Neural cell (in vitro differentiated cells): ENCODE data around the gene DMGDH. TPM values are rescaled to one million over a fixed set of nuclear protein-coding genes. Genes with fewer than 3 reads are reported as not detected.

Experiments
- H2AFZ ChIP-seq: fragments of 200-600, 300-800 bp; sonication (generic), shearing (Covaris generic); 2 replicates; pipeline ENCODE4 v1.6.0; 2014; ENCODE audit warnings: low read depth, mild to moderate bottlenecking, antibody characterized with exemption, low read length, moderate library complexity
- H3F3A ChIP-seq: fragments of 200-600 bp; shearing (Covaris generic); 2 replicates; pipeline ENCODE4 v1.6.1; 2016; ENCODE audit warnings: mild to moderate bottlenecking, moderate library complexity, mixed read lengths, antibody characterized with exemption, low read length; ENCODE audit not compliant: insufficient read depth, poor library complexity, severe bottlenecking
- H3K27ac ChIP-seq: fragments of 200-600, 300-800 bp; sonication (generic), shearing (Covaris generic); 2 replicates; pipeline ENCODE4 v1.5.1; 2014; ENCODE audit warnings: mild to moderate bottlenecking, low read length, moderate library complexity
- H3K27me3 ChIP-seq: fragments of 300-800, 200-600 bp; sonication (generic), shearing (Covaris generic); 2 replicates; pipeline ENCODE4 v1.6.0; 2014; ENCODE audit warnings: mild to moderate bottlenecking, low read depth, low read length, moderate library complexity; ENCODE audit not compliant: insufficient read depth
- H3K36me3 ChIP-seq: fragments of 300-800, 200-600 bp; sonication (generic), shearing (Covaris generic); 2 replicates; pipeline ENCODE4 v1.5.1; 2014; ENCODE audit warnings: mild to moderate bottlenecking, antibody characterized with exemption, low read length, moderate library complexity; ENCODE audit not compliant: insufficient read depth
- H3K4me2 ChIP-seq: fragments of 300-800, 200-600 bp; sonication (generic), shearing (Covaris generic); 2 replicates; pipeline ENCODE4 v1.6.0; 2014; ENCODE audit warnings: mild to moderate bottlenecking, low read length
- H3K4me3 ChIP-seq: fragments of 300-800, 200-600 bp; sonication (generic), shearing (Covaris generic); 2 replicates; pipeline ENCODE4 v1.5.1; 2014; ENCODE audit warnings: mild to moderate bottlenecking, low read length, moderate library complexity
- H3K79me2 ChIP-seq: fragments of 200-600 bp; shearing (Covaris generic); replicated peaks from 2 replicates; pipeline ENCODE4 v1.6.0; 2014; ENCODE audit warnings: mild to moderate bottlenecking, low read length, moderate library complexity; ENCODE audit not compliant: insufficient read depth
- H3K9ac ChIP-seq: fragments of 300-800, 200-600 bp; sonication (generic), shearing (Covaris generic); 2 replicates; pipeline ENCODE4 v1.6.1; 2016; ENCODE audit warnings: mild to moderate bottlenecking, low read length, mixed read lengths
- H3K9me2 ChIP-seq: fragments of 200-600 bp; shearing (Covaris generic); 2 replicates; pipeline ENCODE4 v1.6.1; 2016; ENCODE audit warnings: mild to moderate bottlenecking, low read length, mixed read lengths; ENCODE audit not compliant: insufficient read depth
- H3K9me3 ChIP-seq: fragments of 200-600, 300-800 bp; sonication (generic), shearing (Covaris generic); 2 replicates; pipeline ENCODE4 v1.6.1; 2016; ENCODE audit warnings: mild to moderate bottlenecking, mixed run types, low read length, moderate library complexity, mixed read lengths
- H4K20me1 ChIP-seq: fragments of 200-600 bp; shearing (Covaris generic); 2 replicates; pipeline ENCODE4 v1.6.1; 2016; ENCODE audit warnings: mild to moderate bottlenecking, mixed run types; ENCODE audit not compliant: insufficient read depth
- CTCF ChIP-seq: fragments of 450-650 bp; IDR thresholded peaks from 2 replicates; pipeline ENCODE4 v1.5.1; 2014; ENCODE audit warnings: antibody characterized with exemption, mild to moderate bottlenecking, moderate library complexity; ENCODE audit not compliant: poor library complexity, severe bottlenecking
- EP300 ChIP-seq: fragments of 450-650 bp; conservative IDR thresholded peaks from 2 replicates; pipeline ENCODE4 v1.6.1; 2014; ENCODE audit warnings: antibody characterized with exemption, mild to moderate bottlenecking, moderate library complexity; ENCODE audit not compliant: poor library complexity, severe bottlenecking
- EZH2 ChIP-seq: fragments of 200-600, 300-800 bp; shearing (Covaris generic), sonication (generic); IDR thresholded peaks from 2 replicates; pipeline ENCODE4 v1.6.1; 2014; ENCODE audit warnings: antibody characterized with exemption, low read length, borderline replicate concordance, mild to moderate bottlenecking; ENCODE audit not compliant: insufficient read depth, poor library complexity, severe bottlenecking
- MXI1 ChIP-seq: fragments of 450-650 bp; conservative IDR thresholded peaks from 2 replicates; pipeline ENCODE4 v1.6.1; 2014; ENCODE audit warnings: antibody characterized with exemption, mild to moderate bottlenecking; ENCODE audit not compliant: poor library complexity, severe bottlenecking
- POLR2AphosphoS5 ChIP-seq: IDR thresholded peaks from 2 replicates; pipeline ENCODE4 v1.6.1; 2012
- RAD21 ChIP-seq: fragments of 450-650 bp; conservative IDR thresholded peaks from 2 replicates; pipeline ENCODE4 v1.6.1; 2014; ENCODE audit warnings: antibody characterized with exemption, mild to moderate bottlenecking, moderate library complexity
- REST ChIP-seq: IDR thresholded peaks from 2 replicates; pipeline ENCODE4 v1.6.1; 2012; ENCODE audit warnings: borderline replicate concordance
- SMC3 ChIP-seq: fragments of 450-650 bp; conservative IDR thresholded peaks from 2 replicates; pipeline ENCODE4 v1.6.1; 2014; ENCODE audit warnings: antibody characterized with exemption, mild to moderate bottlenecking, moderate library complexity; ENCODE audit not compliant: poor library complexity
- TAF1 ChIP-seq: IDR thresholded peaks from 2 replicates; pipeline ENCODE4 v1.6.1; 2012; ENCODE audit warnings: low read depth
- polyA plus RNA-seq: library from polyadenylated mRNA; depleted of rRNA; stranded (reverse); fragments of >200 nt; gene quantifications from 2 replicates; pipeline ENCODE4 v1.2.3, GENCODE V29; 2014

Gene DMGDH
- polyA plus RNA-seq, 1 donor from 2014 or later = 0.93 TPM

GRCh38 chr5:78975035-78975434, 94.4 kb downstream of the DMGDH start:
- no peak overlapping the region for H3K27ac ChIP-seq
- H3K9ac ChIP-seq = no peak overlapping the region
- no peaks in the 10 kb centered on the region for H3K27me3 ChIP-seq
- H3K9me2 ChIP-seq = no peaks in the 10 kb centered on the region
- H3K79me2 ChIP-seq = no peaks in the 10 kb centered on the region
- H3K4me2 ChIP-seq = no peak overlapping the region
- H3K36me3 ChIP-seq = no peaks in the 10 kb centered on the region
- H3F3A ChIP-seq = no peaks in the 10 kb centered on the region
- no peak overlapping the region for H3K4me3 ChIP-seq
- no peak for TF ChIP-seq SMC3
- TF ChIP-seq CTCF = no peak
- TF ChIP-seq POLR2AphosphoS5 = no peak
- TF ChIP-seq EP300 = no peak
- TF ChIP-seq REST = no peak
- TF ChIP-seq RAD21 = no peak
- no peak for TF ChIP-seq TAF1
- no peak for TF ChIP-seq EZH2
- TF ChIP-seq MXI1 = no peak
- H3K9me3 ChIP-seq = no peaks in the 10 kb centered on the region
- H2AFZ ChIP-seq = no peak overlapping the region
- no peaks in the 10 kb centered on the region for H4K20me1 ChIP-seq

- Histone ChIP-seq H3K4me3 (no peak overlapping the region), H3K27ac (no peak overlapping the region), H3F3A (no peaks in the 10 kb centered on the region), H3K4me2 (no peak overlapping the region), H2AFZ (no peak overlapping the region), H3K27me3 (no peaks in the 10 kb centered on the region), H3K9me2 (no peaks in the 10 kb centered on the region), H4K20me1 (no peaks in the 10 kb centered on the region), H3K36me3 (no peaks in the 10 kb centered on the region), H3K79me2 (no peaks in the 10 kb centered on the region), H3K9ac (no peak overlapping the region), H3K9me3 (no peaks in the 10 kb centered on the region)
- TF ChIP-seq EZH2 = no peak
- TF ChIP-seq MXI1 = no peak
- no peak for TF ChIP-seq RAD21
- no peak for TF ChIP-seq CTCF
- TF ChIP-seq EP300 = no peak
These were observed 94.9 kb downstream of the DMGDH start for GRCh38 chr5:78974601-78975000.
